ENCODE measurements around the gene RCVRN. TPM values are rescaled to one million over a fixed set of nuclear protein-coding genes. Genes with fewer than 3 reads are reported as not detected.

RCVRN gene
- total RNA-seq, 2 donors from 2014 or later: not detected

GRCh38 chr17:9916108-9916507 lies 11.0 kb upstream of the RCVRN start:
- ATAC-seq (no peak), DNase-seq (no peak)
- H3K4me3 Mint-ChIP-seq: no peak overlapping the region
- H3K36me3 Mint-ChIP-seq (ENCODE audit: low read depth): peaks cover 3% of the 10 kb centered on the region
- no peak overlapping the region for H3K27ac Mint-ChIP-seq
- no peaks in the 10 kb centered on the region for H3K4me1 Mint-ChIP-seq
- H3K27me3 Mint-ChIP-seq: peaks cover 16% of the 10 kb centered on the region
- H3K9me3 ChIP-seq (ENCODE audit: control insufficient read depth, low read length, poor library complexity, severe bottlenecking): no peaks in the 10 kb centered on the region

GRCh38 chr17:9913476-9913875 lies 8.4 kb upstream of the RCVRN start:
- no peak for ATAC-seq

DNA sequence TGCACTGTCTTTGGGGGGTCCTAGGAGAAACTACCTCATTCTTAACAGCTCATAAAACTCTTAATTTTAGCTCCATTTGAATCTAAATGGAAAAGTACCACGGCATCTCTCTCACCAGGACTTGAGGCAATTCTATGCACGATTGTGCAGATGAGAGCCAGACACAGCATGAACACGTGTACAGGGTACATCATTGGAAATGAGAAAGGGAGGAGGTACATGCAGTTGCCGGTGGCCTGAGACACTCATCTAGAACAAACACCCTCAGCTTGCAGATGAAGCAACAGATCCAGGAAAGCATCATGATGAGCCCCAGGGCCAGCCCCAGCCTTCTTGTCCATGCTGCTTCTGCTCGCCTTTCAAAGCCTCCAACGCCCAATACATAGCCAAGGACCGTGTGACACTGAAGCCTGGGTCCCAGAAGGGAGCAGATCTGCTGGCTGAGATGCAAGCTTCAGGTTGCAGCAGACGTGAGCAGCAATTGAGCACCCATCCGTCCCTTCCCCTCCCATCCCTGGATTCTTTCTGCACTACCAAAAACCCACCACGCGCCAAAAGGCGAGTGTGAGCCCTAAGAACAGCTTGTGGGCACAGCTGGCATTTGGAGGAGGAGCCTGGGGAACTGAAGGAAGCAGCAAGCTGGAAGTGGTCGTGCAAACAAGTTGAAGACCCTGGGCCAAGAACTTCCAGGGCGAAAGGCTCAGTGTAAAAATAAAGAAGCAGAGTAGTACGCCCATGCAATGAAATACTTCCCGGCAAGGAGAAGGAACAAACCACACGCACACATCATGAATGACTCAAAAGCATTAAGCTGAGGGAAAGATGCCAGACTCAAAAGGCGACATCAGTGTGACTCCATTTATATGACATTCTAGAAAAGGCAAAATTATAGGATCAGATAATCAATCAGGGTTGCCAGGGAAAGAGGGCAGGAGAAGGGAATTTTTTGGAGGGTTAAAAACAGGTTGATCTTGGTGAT lies 7.3 kb upstream of the RCVRN start:
- ATAC-seq (no peak), DNase-seq (no peak)
- H3K4me3 Mint-ChIP-seq: no peak overlapping the region
- H3K9me3 ChIP-seq (ENCODE audit: control insufficient read depth, low read length, poor library complexity, severe bottlenecking): no peaks in the 10 kb centered on the region
- no peaks in the 10 kb centered on the region for H3K4me1 Mint-ChIP-seq
- peaks cover 16% of the 10 kb centered on the region for H3K27me3 Mint-ChIP-seq
- peaks cover 3% of the 10 kb centered on the region for H3K36me3 Mint-ChIP-seq (ENCODE audit: low read depth)
- no peak overlapping the region for H3K27ac Mint-ChIP-seq

More at GRCh38 chr17:9913476-9913875, 8.4 kb upstream of the RCVRN start:
- no peak overlapping the region for H3K27ac Mint-ChIP-seq
- peaks cover 3% of the 10 kb centered on the region for H3K36me3 Mint-ChIP-seq (ENCODE audit: low read depth)
- DNase-seq: no peak
- H3K4me1 Mint-ChIP-seq: no peaks in the 10 kb centered on the region
- no peaks in the 10 kb centered on the region for H3K9me3 ChIP-seq (ENCODE audit: control insufficient read depth, low read length, poor library complexity, severe bottlenecking)
- peaks cover 16% of the 10 kb centered on the region for H3K27me3 Mint-ChIP-seq
- no peak overlapping the region for H3K4me3 Mint-ChIP-seq

- H3K9me3 ChIP-seq (ENCODE audit: control insufficient read depth, low read length, poor library complexity, severe bottlenecking): no peaks in the 10 kb centered on the region
- Mint-ChIP-seq H3K27ac (no peak overlapping the region), H3K4me1 (no peaks in the 10 kb centered on the region), H3K27me3 (peaks cover 16% of the 10 kb centered on the region), H3K4me3 (no peak overlapping the region), H3K36me3 (ENCODE audit: low read depth) (peaks cover 3% of the 10 kb centered on the region)
- no peak for DNase-seq
- ATAC-seq: no peak
Measured at GRCh38 chr17:9911089-9911488, 6.0 kb upstream of the RCVRN start.

GRCh38 chr17:9908649-9909042 lies 3.6 kb upstream of the RCVRN start:
- no peaks in the 10 kb centered on the region for H3K9me3 ChIP-seq (ENCODE audit: control insufficient read depth, low read length, poor library complexity, severe bottlenecking)
- no peak overlapping the region for H3K27ac Mint-ChIP-seq
- peaks cover 17% of the 10 kb centered on the region for H3K27me3 Mint-ChIP-seq
- no peaks in the 10 kb centered on the region for H3K4me1 Mint-ChIP-seq
- ATAC-seq: no peak
- no peak overlapping the region for H3K4me3 Mint-ChIP-seq
- peaks cover 3% of the 10 kb centered on the region for H3K36me3 Mint-ChIP-seq (ENCODE audit: low read depth)
- DNase-seq: no peak

GRCh38 chr17:9907883-9908648 lies 3.0 kb upstream of the RCVRN start:
- peaks cover 3% of the 10 kb centered on the region for H3K36me3 Mint-ChIP-seq (ENCODE audit: low read depth)
- no peak for DNase-seq
- H3K27ac Mint-ChIP-seq: no peak overlapping the region
- H3K9me3 ChIP-seq (ENCODE audit: control insufficient read depth, low read length, poor library complexity, severe bottlenecking): no peaks in the 10 kb centered on the region
- no peak overlapping the region for H3K4me3 Mint-ChIP-seq
- peaks cover 2% of the 10 kb centered on the region for H3K4me1 Mint-ChIP-seq
- no peak for ATAC-seq
- peaks cover 23% of the 10 kb centered on the region for H3K27me3 Mint-ChIP-seq

DNA sequence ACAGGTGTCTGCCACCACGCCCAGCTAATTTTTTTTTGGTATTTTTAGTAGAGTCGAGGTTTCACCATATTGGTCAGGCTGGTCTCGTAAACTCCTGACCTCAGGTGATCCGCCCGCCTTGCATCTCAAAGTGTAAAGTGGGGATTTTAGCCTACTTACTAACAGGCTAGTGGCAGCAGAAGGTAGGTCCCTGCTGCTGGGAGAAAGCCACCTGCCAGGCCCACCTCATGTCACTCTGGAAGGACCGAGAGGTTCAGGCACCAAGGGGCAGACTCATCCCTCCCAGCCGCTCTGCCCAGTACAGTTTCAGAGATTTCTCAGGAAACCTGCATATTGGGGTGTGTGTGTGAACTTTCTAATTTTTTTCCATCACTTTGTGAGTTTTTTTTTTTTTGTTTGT lies 2.1 kb upstream of the RCVRN start:
- no peaks in the 10 kb centered on the region for H3K9me3 ChIP-seq (ENCODE audit: control insufficient read depth, low read length, poor library complexity, severe bottlenecking)
- no peak overlapping the region for H3K27ac Mint-ChIP-seq
- H3K36me3 Mint-ChIP-seq (ENCODE audit: low read depth): no peaks in the 10 kb centered on the region
- no peak for DNase-seq
- no peak for ATAC-seq
- no peak overlapping the region for H3K4me3 Mint-ChIP-seq
- peaks cover 2% of the 10 kb centered on the region for H3K4me1 Mint-ChIP-seq
- H3K27me3 Mint-ChIP-seq: peaks cover 19% of the 10 kb centered on the region

- Mint-ChIP-seq H3K4me3 (no peak overlapping the region), H3K36me3 (ENCODE audit: low read depth) (no peaks in the 10 kb centered on the region), H3K27ac (no peak overlapping the region), H3K27me3 (peaks cover 19% of the 10 kb centered on the region), H3K4me1 (peaks cover 2% of the 10 kb centered on the region)
- ATAC-seq (no peak), DNase-seq (no peak)
- no peaks in the 10 kb centered on the region for H3K9me3 ChIP-seq (ENCODE audit: control insufficient read depth, low read length, poor library complexity, severe bottlenecking)
Measured at GRCh38 chr17:9906616-9907015, 1.5 kb upstream of the RCVRN start.

GRCh38 chr17:9905902-9906301 lies 831 bp upstream of the RCVRN start:
- ATAC-seq (no peak), DNase-seq (no peak)
- no peaks in the 10 kb centered on the region for H3K36me3 Mint-ChIP-seq (ENCODE audit: low read depth)
- H3K27ac Mint-ChIP-seq: no peak overlapping the region
- H3K4me3 Mint-ChIP-seq: no peak overlapping the region
- H3K27me3 Mint-ChIP-seq: peaks cover 18% of the 10 kb centered on the region
- H3K9me3 ChIP-seq (ENCODE audit: control insufficient read depth, low read length, poor library complexity, severe bottlenecking): no peaks in the 10 kb centered on the region
- peaks cover 2% of the 10 kb centered on the region for H3K4me1 Mint-ChIP-seq

DNA sequence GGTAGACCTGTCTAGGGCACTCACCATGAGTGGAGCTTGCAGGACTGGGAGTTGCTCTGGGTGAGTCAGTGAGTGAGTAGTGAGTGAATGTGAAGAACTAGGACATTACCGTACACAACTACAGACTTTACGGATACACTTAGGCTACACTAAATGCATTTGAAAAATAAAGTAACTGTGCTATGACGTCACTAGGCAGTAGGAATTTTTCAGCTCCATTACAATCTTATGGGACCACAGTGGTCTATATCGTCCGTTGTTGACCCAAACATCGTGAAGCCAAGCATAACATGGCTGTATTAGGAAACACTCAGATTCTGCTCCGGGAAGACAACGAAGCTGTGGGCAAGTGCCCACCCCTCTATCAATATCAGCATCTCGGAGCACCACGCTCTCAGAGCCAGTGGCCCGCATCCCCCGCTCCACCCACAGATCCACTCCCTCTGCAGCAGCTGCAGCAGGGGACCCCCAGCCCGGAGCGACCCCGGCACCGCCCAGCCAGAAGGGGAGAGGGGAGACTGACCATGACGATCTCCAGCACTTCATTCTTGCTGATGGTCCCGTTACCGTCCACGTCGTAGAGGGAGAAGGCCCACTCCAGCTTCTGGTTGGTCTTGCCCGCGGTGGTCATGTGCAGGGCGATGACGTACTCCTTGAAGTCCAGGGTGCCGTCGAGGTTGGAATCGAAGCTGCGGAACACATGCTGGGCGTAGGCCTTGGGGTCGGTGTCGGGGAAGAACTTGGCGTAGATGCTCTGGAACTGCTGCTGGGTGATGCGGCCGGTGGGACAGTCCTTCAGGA lies 594 bp downstream of the RCVRN start:
- Mint-ChIP-seq H3K36me3 (ENCODE audit: low read depth) (peaks cover 2% of the 10 kb centered on the region), H3K27me3 (peaks cover 31% of the 10 kb centered on the region), H3K4me1 (peaks cover 7% of the 10 kb centered on the region), H3K4me3 (no peak overlapping the region), H3K27ac (no peak overlapping the region)
- DNase-seq (no peak), ATAC-seq (no peak)
- H3K9me3 ChIP-seq (ENCODE audit: control insufficient read depth, low read length, poor library complexity, severe bottlenecking): no peaks in the 10 kb centered on the region

- peaks cover 2% of the 10 kb centered on the region for H3K36me3 Mint-ChIP-seq (ENCODE audit: low read depth)
- H3K27me3 Mint-ChIP-seq: peaks cover 41% of the 10 kb centered on the region
- no peak overlapping the region for H3K27ac Mint-ChIP-seq
- DNase-seq (no peak), ATAC-seq (no peak)
- peaks cover 10% of the 10 kb centered on the region for H3K4me1 Mint-ChIP-seq
- H3K9me3 ChIP-seq (ENCODE audit: control insufficient read depth, low read length, poor library complexity, severe bottlenecking): no peaks in the 10 kb centered on the region
- H3K4me3 Mint-ChIP-seq: no peak overlapping the region
Measured at GRCh38 chr17:9902120-9902519, 3.0 kb downstream of the RCVRN start.

- peaks cover 10% of the 10 kb centered on the region for H3K4me1 Mint-ChIP-seq
- ATAC-seq (no peak), DNase-seq (no peak)
- H3K27me3 Mint-ChIP-seq: peaks cover 53% of the 10 kb centered on the region
- peaks cover 2% of the 10 kb centered on the region for H3K36me3 Mint-ChIP-seq (ENCODE audit: low read depth)
- H3K4me3 Mint-ChIP-seq: no peak overlapping the region
- no peaks in the 10 kb centered on the region for H3K9me3 ChIP-seq (ENCODE audit: control insufficient read depth, low read length, poor library complexity, severe bottlenecking)
- no peak overlapping the region for H3K27ac Mint-ChIP-seq
Measured at GRCh38 chr17:9900784-9901183, 4.3 kb downstream of the RCVRN start.
